HG02759 (cell line): ENCODE measurements around the gene RAPGEF5.
"Not testable (repeated sequence)": the region's sequence is repeated elsewhere in the genome, so short reads cannot be mapped to it uniquely, and the experiment has no call there.

Experiments used
- ATAC-seq: cut with Tn5 transposase; IDR thresholded peaks from one replicate; pipeline ENCODE4 v1.9.1; 2021; ENCODE audit warnings: mild to moderate bottlenecking, moderate library complexity; ENCODE audit not compliant: unreplicated experiment

RAPGEF5 gene

GRCh38 chr7:22105550-22105949 lies 251.4 kb downstream of the RAPGEF5 start:
- no peak for ATAC-seq

- no peak for ATAC-seq
Observed at GRCh38 chr7:22094413-22095342, 262.3 kb downstream of the RAPGEF5 start.

GRCh38 chr7:22093936-22094335 lies 263.0 kb downstream of the RAPGEF5 start:
- ATAC-seq = no peak

- ATAC-seq = no peak
Observed at GRCh38 chr7:22093001-22093400, 264.0 kb downstream of the RAPGEF5 start.

- not testable (repeated sequence) for ATAC-seq
Observed at GRCh38 chr7:22090958-22091525, 265.9 kb downstream of the RAPGEF5 start.

- no peak for ATAC-seq
Observed at GRCh38 chr7:22090512-22090911, 266.4 kb downstream of the RAPGEF5 start.

- ATAC-seq = no peak
Observed at GRCh38 chr7:22090107-22090506, 266.8 kb downstream of the RAPGEF5 start.

GRCh38 chr7:22088827-22089226 lies 268.1 kb downstream of the RAPGEF5 start:
- ATAC-seq = no peak

- ATAC-seq = no peak
Observed at GRCh38 chr7:22087861-22088260, 269.1 kb downstream of the RAPGEF5 start.

GRCh38 chr7:22083704-22084240 lies 273.2 kb downstream of the RAPGEF5 start:
- ATAC-seq = no peak

- peak; percentile 99 for ATAC-seq
Observed at GRCh38 chr7:22082886-22083703, 273.9 kb downstream of the RAPGEF5 start.

GRCh38 chr7:22082553-22082885 lies 274.4 kb downstream of the RAPGEF5 start:
- ATAC-seq = peak; percentile 13

- not testable (repeated sequence) for ATAC-seq
Observed at GRCh38 chr7:22080219-22080618, 276.7 kb downstream of the RAPGEF5 start.

- not testable (repeated sequence) for ATAC-seq
Observed at GRCh38 chr7:22078872-22079271, 278.1 kb downstream of the RAPGEF5 start.

- ATAC-seq = no peak
Observed at GRCh38 chr7:22075561-22075960, 281.4 kb downstream of the RAPGEF5 start.

- no peak for ATAC-seq
Observed at GRCh38 chr7:22074897-22075296, 282.1 kb downstream of the RAPGEF5 start.
